22Rv1 (cell line): ENCODE measurements around the gene CLDN18.

ENCODE experiments used
- CTCF ChIP-seq: fragments of 450-650 bp; IDR thresholded peaks from 2 replicates; pipeline ENCODE4 v1.5.1; 2017; ENCODE audit warnings: mild to moderate bottlenecking
- ZFX ChIP-seq: fragments of 450-650 bp; IDR thresholded peaks from 2 replicates; pipeline ENCODE4 v1.6.1; 2017; ENCODE audit warnings: antibody characterized with exemption, borderline replicate concordance

DNA sequence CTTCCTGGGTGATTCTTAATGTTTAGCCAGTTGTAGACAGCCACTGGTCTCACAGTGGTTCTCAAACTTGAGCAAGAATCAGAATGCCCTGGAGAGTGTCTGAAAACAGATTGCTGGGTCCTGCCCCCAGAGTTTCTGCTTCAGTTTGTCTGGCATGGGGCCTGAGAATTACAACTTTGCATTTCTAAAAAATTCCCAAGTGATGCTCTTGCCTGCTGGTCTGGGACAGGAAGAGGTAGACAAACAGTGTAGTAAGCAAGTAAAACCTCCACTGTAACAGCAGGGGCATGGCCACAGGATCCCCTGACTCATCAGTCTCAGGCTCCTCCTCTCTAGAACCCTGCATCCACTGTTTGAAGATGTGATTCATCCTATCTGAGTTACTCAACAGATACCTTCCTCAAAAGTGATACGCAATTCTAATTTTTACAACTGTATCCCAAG lies 69.0 kb downstream of the CLDN18 start:
- TF ChIP-seq CTCF (no peak), ZFX (no peak)
